HPDE6-E6E7 (cell line): ENCODE measurements around the gene SIRT1.
"Not testable (repeated sequence)": the region's sequence is repeated elsewhere in the genome, so short reads cannot be mapped to it uniquely, and the experiment has no call there.

Experiments used
- DNase-seq: peaks from one replicate; pipeline ENCODE4 v3.0.0; 2011; ENCODE audit warnings: missing footprints; ENCODE audit errors: extremely low spot score

Gene SIRT1

DNA sequence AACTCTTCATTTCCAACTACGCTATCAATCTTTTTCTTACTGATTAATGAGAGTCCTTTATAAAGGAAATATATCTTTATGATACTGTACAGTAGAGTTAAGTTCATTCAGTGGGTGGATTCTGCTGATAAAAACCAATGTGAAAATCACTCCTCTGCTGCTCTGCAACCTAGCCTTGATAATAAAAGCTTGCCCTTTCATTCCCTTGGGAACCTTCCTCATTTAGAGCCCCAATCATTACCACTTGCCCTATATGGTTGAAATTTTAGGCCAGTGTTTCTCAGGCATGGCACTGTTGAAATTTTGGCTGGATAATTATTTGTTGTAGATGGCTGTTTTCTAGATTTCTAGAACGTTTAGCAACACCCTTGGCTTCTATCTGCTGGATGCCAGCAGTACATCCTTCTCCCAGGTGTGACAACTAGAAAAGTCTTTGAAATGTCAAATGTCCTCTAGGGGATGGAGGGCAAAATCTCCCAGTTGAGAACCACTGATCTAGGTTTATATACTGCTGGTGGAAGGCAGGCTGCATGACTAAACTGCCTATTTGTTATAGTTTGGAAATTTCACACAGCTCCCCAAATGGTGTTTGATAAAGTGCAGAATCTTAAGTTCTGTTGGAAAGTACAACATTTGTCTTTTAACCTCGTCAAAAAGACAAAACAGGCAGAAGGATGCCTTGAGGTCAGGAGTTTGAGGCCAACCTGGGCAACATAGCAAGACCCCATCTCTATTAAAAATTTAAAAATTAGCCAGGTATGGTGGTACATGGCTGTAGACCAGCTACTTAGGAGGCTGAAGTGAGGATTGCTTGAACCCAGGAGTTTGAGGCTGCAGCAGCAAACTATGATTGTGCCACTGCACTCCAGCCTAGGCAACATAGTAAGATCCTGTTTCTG is 8.9 kb upstream of the SIRT1 start:
- no peak for DNase-seq

DNA sequence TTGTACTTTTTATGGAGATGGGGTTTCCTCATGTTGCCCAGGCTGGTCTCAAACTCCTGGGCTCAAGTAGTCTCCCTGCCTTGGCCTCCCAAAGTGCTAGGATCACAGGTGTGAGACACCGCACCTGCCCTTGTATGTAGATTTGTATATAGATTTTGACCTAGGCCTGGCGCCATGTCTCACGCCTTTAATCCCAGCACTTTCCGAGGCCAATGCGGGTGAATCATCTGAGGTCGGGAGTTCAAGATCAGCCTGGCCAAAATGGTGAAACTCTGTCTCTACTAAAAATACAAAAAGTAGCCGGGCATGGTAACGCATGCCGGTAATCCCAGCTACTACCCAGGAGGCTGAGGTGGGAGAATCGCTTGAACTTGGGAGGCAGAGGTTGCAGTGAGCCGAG is 7.0 kb upstream of the SIRT1 start:
- DNase-seq = not testable (repeated sequence)

DNA sequence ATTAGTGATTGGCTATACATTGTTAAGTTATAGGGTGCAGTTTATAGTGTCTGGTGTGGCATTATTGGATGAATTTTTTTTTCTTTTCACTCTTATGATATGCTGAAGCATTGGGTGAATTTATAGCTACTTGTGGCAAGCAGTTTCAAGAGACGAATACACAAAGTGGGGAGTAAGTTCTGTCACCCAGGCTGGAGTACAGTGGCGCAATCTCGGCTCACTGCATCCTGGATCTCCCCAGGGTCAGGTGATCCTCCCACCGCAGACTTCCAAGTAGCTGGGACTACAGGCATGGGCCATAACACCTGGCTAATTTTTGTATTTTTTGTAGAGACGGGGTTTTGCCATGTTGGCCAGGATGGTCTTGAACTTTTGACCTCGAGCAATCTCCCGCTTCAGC is 6.3 kb upstream of the SIRT1 start:
- no peak for DNase-seq

DNA sequence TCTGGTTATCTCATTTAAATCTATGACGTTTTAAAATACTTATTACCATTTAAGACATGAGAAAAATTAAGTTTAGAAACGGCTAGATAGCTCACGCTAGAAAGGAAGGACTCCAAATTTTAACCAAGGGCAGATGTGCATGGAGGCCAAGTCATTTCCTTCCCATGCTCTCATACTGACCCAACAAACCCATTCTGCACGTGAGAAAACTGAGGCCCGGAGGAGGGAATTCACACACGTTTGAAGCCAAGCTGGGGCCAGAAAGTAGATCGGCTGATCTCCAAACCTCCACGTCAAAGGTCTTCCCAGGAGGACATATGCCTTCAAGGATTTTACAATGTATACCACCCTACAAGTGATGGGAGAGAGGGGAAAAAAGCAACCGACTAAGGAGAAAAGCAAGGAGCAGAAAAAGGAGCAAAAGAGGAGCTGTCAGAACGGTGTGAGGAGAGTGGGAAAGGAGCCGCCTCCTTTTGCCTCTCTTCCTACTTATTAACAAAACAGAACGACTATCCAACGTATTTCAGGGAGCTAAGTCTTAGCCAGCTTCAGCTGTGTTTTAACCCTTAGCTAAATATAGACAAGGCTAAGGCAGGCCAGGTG is 645 bp upstream of the SIRT1 start:
- no peak for DNase-seq

DNA sequence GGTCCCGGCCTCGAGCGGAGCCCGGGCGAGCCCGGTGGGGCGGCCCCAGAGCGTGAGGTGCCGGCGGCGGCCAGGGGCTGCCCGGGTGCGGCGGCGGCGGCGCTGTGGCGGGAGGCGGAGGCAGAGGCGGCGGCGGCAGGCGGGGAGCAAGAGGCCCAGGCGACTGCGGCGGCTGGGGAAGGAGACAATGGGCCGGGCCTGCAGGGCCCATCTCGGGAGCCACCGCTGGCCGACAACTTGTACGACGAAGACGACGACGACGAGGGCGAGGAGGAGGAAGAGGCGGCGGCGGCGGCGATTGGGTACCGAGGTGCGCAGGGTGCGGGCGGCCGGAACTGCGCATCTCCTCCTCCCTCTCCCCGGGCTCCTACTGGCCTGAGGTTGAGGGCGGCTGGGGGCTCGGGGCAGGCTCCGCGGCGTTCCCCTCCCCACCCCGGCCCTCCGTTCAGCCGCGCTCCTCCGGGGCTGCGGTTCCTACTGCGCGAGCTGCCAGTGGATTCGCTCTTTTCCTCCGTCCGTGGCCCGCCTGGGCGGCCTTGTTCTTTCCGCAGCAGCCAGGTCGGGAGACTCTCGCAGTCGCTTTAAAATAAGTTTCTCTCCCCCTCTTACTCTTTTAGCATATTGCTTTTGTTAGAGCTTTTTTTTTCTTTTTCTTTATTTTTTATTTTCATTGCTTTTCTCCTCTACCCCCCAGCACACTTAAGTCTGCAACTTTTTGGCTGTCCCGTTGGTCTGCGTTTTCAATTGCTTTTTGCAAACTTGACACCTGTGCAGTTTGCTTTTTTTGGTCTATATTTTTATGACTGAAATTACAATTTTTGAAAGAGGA is 600 bp downstream of the SIRT1 start:
- peak; percentile 46 for DNase-seq

DNA sequence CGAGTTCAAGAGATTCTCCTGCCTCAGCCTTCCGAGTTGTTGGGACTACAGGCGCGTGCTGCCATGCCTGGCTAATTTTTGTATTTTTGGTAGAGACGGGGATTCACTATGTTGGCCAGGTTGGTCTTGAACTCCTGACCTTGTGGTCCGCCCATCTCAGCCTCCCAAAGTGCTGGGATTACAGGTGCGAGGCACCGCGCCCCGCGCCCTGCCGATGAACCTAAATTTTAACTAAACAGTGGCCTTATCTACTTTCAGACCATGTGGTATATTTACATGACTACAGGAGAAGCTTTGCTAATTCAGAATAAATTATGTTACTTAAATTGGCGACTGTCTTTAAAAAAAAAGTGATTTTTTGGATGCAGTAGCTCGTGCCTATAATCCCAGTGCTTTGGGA is 9.2 kb downstream of the SIRT1 start:
- DNase-seq = no peak

DNA sequence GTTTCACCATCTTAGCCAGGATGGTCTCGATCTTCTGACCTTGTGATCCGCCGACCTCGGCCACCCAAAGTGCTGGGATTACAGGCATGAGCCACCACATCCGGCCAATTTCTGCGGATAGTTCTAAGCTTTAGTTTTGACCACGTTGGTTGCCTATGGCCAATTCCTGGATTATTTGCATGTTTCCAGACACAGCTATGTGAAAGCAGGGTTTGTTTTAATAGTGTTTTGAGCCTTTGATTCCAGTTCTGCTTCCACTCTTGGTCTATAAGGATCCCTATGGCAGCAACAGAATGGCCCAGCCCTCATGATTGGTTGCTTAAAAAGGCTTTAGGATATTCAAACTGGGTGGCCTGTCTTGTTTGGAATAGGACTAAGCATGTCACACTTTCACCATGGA is 19.1 kb downstream of the SIRT1 start:
- no peak for DNase-seq

DNA sequence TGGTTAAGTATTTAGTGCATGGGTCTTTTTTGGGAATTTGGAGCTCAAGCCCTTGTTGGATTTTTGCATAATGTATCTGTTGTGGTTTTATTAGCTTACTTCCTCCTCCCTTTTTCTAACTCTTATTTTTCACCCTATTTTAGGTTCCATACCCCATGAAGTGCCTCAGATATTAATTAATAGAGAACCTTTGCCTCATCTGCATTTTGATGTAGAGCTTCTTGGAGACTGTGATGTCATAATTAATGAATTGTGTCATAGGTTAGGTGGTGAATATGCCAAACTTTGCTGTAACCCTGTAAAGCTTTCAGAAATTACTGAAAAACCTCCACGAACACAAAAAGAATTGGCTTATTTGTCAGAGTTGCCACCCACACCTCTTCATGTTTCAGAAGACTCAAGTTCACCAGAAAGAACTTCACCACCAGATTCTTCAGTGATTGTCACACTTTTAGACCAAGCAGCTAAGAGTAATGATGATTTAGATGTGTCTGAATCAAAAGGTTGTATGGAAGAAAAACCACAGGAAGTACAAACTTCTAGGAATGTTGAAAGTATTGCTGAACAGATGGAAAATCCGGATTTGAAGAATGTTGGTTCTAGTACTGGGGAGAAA is 28.0 kb downstream of the SIRT1 start:
- DNase-seq = no peak

DNA sequence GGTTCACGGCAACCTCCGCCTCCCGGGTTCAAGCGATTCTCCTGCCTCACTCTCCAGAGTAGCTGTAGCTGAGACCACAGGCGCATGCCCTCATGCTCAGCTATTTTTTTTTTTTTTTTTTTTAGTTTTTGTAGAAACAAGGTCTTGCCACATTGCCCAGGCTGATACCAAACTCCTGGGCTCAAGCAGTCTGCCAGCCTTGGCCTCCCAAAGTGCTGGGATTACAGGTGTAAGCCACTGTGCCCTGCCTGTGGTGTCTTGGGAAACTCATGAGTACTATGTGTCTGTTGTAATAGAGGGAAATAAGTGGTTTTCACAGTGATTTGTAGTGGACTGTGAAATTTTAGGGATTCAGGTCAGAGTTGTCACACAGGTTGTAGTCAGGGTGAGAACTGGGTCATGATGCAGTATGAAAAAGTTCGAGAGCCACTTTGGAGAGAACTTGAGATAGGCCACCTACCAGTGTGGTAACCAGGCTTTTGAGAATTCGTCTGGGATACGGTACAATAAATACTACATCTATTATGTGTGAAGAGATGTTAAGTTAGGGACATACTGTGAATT is 30.4 kb downstream of the SIRT1 start:
- no peak for DNase-seq

DNA sequence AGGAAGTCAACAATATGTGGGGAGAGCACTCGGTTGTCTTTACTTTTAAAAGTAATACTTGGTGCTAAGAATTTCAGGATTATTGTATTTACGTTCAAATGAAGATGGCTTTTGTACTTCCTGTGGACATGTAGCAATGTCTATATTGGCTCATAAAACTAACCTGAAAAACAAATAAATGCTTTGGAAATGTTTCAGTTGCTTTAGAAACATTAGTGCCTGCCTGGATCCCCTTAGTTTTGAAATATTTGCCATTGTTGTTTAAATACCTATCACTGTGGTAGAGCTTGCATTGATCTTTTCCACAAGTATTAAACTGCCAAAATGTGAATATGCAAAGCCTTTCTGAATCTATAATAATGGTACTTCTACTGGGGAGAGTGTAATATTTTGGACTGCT is 32.7 kb downstream of the SIRT1 start:
- DNase-seq = no peak

DNA sequence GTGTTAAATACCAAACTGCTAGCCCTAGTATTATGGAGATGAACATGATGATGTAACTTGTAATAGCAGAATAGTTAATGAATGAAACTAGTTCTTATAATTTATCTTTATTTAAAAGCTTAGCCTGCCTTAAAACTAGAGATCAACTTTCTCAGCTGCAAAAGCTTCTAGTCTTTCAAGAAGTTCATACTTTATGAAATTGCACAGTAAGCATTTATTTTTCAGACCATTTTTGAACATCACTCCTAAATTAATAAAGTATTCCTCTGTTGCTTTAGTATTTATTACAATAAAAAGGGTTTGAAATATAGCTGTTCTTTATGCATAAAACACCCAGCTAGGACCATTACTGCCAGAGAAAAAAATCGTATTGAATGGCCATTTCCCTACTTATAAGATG is 33.2 kb downstream of the SIRT1 start:
- DNase-seq = no peak

DNA sequence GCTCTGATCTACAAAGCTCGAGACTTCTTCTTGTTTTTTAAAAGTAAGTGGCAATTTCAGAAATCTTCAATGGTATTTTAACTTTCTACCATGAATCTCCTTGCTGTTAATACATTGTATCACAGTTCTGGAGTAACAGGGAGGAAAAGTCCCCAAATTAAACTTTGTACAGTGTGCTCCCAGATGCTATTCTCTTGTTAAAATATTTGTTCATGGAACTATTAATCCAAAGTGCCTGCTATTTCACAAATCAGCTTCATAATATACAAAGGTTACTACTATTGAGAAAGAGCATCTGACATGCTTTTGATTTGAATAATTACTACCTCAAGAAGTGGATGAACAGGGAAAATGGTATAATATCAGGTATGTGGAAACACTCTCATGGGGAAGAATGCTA is 36.6 kb downstream of the SIRT1 start:
- no peak for DNase-seq

DNA sequence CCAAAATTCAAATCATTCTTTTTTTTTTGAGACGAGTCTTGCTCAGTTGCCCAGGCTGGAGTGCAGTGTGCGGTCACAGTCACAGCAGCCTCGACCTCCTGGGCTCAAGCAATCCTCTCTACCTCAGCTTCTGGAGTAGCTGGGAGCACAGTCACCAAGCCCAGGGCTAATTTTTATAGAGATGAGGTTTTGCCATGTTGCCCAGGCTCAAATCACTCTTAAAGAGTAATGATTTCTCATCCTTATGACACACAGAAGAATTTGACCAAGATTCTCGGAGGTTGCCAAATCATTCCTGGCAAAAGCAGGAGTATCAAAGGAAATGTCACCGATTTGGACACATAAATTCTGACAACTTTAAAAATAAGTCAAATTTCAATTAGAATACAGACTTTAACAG is 39.1 kb downstream of the SIRT1 start:
- DNase-seq = no peak

DNA sequence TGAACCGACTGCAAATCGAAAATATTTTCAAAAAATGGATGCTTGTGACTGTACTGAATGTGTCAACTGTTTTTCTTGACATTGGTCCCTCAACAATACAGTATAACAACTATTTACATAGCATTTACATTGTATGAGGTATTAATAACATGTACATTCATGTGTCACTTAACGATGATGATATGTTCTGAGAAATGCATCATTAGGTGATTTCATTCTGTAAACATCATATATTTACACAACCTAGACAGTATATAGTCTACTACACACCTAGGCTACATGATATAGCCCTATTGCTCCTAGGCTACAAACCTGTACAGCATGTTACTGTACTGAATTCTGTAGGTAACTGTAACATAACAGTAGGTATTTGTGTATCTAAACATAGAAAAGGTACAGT is 39.7 kb downstream of the SIRT1 start:
- no peak for DNase-seq

DNA sequence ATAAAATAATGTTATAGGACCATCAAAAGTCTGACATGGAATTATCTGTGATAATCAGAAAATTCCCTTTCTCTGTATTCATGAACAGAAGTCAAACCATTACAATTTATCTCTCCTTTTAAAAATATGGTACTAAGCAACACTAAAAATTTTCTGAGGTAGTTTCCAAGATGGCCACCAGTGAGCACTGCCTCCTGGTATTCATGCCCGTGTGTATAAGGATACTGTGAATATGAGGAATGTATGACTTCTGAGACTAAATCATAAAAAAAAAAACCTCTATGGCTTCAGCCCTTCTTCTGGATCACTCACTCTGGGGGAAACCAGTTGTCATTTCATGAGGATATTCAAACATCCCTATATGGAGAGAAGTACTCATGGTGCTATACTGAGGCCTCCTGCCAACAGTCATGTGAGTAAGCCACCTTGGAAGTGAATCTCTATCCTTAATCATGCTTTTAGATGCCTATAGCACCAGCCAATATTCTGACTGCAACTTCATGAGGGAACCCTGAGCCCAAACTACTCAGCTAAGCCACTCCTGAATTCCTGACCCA is 41.1 kb downstream of the SIRT1 start:
- no peak for DNase-seq

DNA sequence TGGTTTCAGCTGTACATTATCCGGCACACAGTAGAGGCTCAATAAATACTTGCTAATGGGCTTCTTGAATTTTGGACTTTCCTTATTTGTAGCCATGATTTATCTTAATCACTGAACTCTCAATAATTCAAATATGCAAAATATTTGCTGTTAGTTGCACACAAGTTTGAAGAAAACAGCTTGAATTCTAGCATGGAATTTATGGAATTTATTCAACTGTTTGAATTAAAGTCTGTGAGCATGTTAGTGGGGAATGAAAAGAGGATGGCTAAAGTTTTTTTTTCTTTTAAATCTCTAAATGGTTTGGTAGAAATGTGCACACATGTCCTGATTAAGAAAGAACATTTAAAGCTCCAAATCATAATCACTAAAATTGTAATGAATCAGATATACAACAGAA is 42.5 kb downstream of the SIRT1 start:
- no peak for DNase-seq

DNA sequence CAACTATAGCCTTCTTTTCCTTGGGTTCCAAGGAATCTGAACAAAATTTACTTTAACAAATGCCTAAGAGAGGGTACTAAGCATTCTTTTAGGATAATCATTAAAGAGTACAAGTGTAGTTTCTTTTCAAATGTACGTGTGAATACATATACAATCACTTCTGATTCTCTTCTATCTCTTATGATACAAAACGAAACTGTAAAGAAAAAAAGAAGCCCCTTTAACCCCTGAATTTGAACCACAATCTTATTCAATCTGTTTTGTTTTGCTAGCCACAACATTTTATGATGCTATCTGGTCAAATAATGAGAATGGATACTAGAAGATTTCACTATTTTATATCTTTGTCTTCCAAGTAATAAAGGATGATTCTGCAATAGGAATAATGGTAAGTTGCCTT is 48.7 kb downstream of the SIRT1 start:
- no peak for DNase-seq

DNA sequence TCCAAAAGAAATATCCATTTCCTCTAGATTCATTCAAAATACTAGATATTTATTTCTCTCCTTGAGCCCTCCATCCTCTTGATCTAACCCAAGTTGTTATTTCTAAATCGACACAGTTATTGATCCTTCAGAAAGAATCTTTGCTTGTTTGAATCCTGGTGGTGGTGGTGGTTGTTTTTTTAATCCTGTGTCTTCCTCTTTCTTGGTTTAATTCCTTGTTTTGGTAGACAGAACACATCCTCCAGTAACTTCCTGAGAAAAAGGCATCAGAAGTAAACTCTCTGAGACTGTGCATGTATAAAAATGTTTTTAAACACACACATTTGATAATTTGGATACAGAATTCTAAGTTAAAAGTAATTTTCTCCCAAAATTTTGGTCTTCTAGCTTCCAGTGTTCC is 49.9 kb downstream of the SIRT1 start:
- DNase-seq = no peak

DNA sequence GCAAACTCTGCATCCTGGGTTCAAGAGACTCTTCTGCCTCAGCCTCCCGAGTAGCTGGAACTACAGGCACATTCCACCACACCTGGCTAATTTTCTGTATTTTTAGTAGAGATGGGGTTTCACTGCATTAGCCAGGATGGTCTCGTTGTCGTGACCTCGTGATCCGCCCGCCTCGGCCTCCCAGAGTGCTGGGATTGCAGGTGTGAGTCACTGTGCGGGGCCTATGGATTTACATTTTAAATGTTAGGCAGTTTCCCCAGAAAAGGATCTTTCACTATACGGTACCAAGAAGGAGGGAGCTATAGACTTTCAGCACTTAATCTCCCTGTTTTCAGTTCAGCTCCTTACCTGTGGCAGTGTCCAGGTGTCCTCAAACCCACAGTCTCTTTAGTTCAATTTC is 50.8 kb downstream of the SIRT1 start:
- no peak for DNase-seq

DNA sequence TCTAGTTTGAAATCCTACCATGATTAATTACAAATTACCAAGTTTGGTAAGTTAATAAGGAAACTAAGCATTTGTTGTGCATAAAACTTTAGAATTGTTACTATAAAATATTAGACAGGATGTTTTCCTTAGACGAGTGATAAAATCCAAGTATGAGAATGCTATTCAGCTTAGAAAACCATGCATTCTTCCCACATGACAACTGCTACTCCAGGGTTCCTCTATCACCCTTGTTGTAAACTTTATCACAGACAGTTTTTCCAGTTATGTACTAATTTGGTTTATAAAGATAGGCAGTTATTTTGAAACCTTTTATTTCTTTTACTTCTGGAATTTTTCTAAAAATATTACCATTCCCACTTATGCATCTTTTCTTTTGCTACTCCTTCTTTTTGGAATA is 52.0 kb downstream of the SIRT1 start:
- no peak for DNase-seq

DNA sequence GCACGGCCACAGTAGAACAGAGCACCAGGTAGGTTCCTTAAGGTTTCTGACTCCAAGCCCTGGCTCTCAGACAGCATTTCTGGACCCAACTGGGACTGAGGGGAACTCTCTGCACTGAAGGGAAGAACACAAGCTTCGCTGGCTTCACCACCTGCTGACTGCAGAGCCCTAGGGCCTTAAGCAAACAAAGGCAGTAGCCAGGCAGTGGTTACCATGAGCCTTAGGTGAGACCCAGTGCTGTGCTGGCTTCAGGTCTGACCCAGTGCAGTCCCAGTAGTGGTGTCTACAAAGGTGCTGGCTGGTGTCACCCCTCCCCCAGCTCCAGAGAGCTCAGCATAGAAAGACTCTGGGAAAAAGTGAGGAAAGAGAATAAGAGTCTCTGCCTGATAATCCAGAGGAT is 59.5 kb downstream of the SIRT1 start:
- DNase-seq = no peak

DNA sequence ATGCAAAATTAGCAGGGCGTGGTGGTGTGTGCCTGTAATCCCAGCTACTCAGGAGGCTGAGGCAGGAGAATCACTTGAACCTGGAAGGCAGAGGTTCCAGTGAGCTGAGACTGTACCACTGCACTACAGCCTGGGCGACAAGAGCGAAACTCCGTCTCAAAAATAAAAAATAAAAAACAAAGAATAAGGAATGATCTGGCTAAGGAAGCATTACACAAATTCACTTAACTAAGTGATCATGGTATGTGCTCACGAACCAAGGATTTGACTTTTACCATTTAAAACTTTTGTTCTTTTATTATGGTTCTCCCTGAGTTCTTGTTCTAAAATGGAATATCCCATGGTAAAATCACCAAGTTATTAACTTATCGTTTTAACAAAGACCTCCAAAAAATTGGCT is 71.2 kb downstream of the SIRT1 start:
- no peak for DNase-seq
